Activated CD8-positive, alpha-beta T cell treated with anti-CD3 and anti-CD28 coated beads, Interleukin-2, amount 10 ng/mL, durations not matched to agents 7 days and 5 days (primary cell): ENCODE measurements around the gene MPZL3. TPM values are rescaled to one million over a fixed set of nuclear protein-coding genes. Genes with fewer than 3 reads are reported as not detected.

ENCODE experiments used
- ATAC-seq: fragments of 150-1000 bp; cut with Tn5 transposase; one replicate; pipeline ENCODE4 v1.10.0; 2021; ENCODE audit warnings: moderate library complexity
- CTCF ChIA-PET: fragments of 350-600 bp; sonication (Branson Sonifier 250); formaldehyde crosslinking; loops from one replicate; lab custom pipeline; 2021; ENCODE audit warnings: antibody characterized with exemption; lab: Charles Lee
- POLR2A ChIA-PET: fragments of 350-600 bp; sonication (Branson Sonifier 250); formaldehyde crosslinking; loops from one replicate; lab custom pipeline; 2021; ENCODE audit warnings: antibody characterized with exemption; lab: Charles Lee
- DNase-seq: peaks from one replicate; pipeline ENCODE4 v3.0.0-alpha.2; 2020
- H3K27ac Mint-ChIP-seq: one replicate; pipeline ENCODE4 v1.8.0; 2021; ENCODE audit warnings: mild to moderate bottlenecking, mixed read lengths
- H3K27me3 Mint-ChIP-seq: one replicate; pipeline ENCODE4 v1.8.0; 2021; ENCODE audit warnings: low read depth, mixed read lengths
- H3K36me3 Mint-ChIP-seq: one replicate; pipeline ENCODE4 v1.8.0; 2021; ENCODE audit warnings: low read depth, mixed read lengths
- H3K4me1 Mint-ChIP-seq: one replicate; pipeline ENCODE4 v1.8.0; 2021; ENCODE audit warnings: low read depth, mixed read lengths
- H3K4me3 Mint-ChIP-seq: one replicate; pipeline ENCODE4 v1.8.0; 2021; ENCODE audit warnings: mild to moderate bottlenecking, mixed read lengths
- H3K9me3 Mint-ChIP-seq: one replicate; pipeline ENCODE4 v1.8.0; 2022; ENCODE audit warnings: mixed read lengths; ENCODE audit not compliant: insufficient read depth
- total RNA-seq, 2 experiments: library from RNA; stranded (reverse); gene quantifications; one replicate each; pipeline ENCODE4 v1.2.3, GENCODE V29; 2021

Gene MPZL3
- total RNA-seq, 2 experiments from 2014 or later: 19.6 to 20.0 TPM

GRCh38 chr11:118283756-118284350 lies 31.7 kb upstream of the MPZL3 start:
- POLR2A ChIA-PET: interaction anchor here (0.6 to 2.2 kb wide), 7 partner anchors 12 to 500 kb away, joined by 3 to 7 read pairs (median 5); partner anchors contain the start of genes CD3E and JAML
- H3K27me3 Mint-ChIP-seq: no peaks in the 10 kb centered on the region
- peaks cover 44% of the 10 kb centered on the region for H3K4me1 Mint-ChIP-seq
- peak overlapping the region; percentile 19 for H3K4me3 Mint-ChIP-seq
- peak overlapping the region; percentile 78 for H3K27ac Mint-ChIP-seq
- CTCF ChIA-PET: interaction anchor here (0.9 to 13.3 kb wide), 15 partner anchors 8 to 140 kb away, joined by 3 to 132 read pairs (median 6); partner anchors contain the start of gene MPZL2
- DNase-seq (no peak), ATAC-seq (peak; percentile 63)
- no peaks in the 10 kb centered on the region for H3K9me3 Mint-ChIP-seq
- H3K36me3 Mint-ChIP-seq: no peaks in the 10 kb centered on the region

DNA sequence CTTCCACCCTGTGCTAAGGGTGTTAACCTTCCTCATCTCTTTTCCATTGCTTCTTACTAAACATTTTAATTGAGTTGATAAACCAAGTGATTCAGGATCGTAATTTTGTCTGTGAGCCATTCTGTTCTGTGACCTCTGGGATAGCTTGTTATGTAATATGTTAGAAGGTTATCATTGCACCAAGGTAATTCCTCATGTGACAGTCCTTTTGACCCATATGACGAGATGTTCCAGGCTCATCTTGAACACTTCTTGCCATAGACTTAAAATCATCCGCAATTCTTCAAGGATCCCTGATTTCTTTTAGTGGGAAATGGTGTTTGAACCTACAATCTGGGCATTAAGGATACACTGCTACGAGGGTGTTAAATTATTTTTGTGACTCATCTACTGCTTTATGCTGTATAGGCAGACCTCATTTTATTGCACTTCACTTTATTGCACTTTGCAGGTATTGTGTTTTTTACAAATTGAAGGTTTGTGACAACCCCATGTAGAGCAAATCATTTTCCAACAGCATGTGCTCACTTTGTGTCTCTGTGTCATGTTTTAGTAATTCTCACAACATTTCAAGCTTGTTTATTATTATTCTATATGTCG lies 31.0 kb upstream of the MPZL3 start:
- DNase-seq: no peak
- no peaks in the 10 kb centered on the region for H3K9me3 Mint-ChIP-seq
- CTCF ChIA-PET: interaction anchor here (0.9 to 13.3 kb wide), 13 partner anchors 7 to 139 kb away, joined by 3 to 132 read pairs (median 6); partner anchors contain the start of gene MPZL2
- no peak for ATAC-seq
- H3K27me3 Mint-ChIP-seq: no peaks in the 10 kb centered on the region
- peak overlapping the region; percentile 78 for H3K27ac Mint-ChIP-seq
- POLR2A ChIA-PET: interaction anchor here (0.6 to 2.2 kb wide), 4 partner anchors 12 to 501 kb away, joined by 3 to 7 read pairs (median 4); partner anchors contain the start of gene JAML
- peaks cover 44% of the 10 kb centered on the region for H3K4me1 Mint-ChIP-seq
- H3K4me3 Mint-ChIP-seq: no peak overlapping the region
- H3K36me3 Mint-ChIP-seq: no peaks in the 10 kb centered on the region

GRCh38 chr11:118282606-118283005 lies 30.4 kb upstream of the MPZL3 start:
- Mint-ChIP-seq H3K27me3 (no peaks in the 10 kb centered on the region), H3K27ac (no peak overlapping the region), H3K9me3 (no peaks in the 10 kb centered on the region), H3K4me3 (no peak overlapping the region), H3K4me1 (peaks cover 45% of the 10 kb centered on the region), H3K36me3 (no peaks in the 10 kb centered on the region)
- DNase-seq: no peak
- ATAC-seq: no peak
- ChIA-PET POLR2A (interaction anchor here (1.0 kb wide), 1 partner anchor 42 kb away, joined by 3 read pairs; no protein-coding TSS in a partner anchor), CTCF (interaction anchor here (1.1 to 13.3 kb wide), 6 partner anchors 9 to 84 kb away, joined by 3 to 132 read pairs (median 26); partner anchors contain the start of gene MPZL2)

DNA sequence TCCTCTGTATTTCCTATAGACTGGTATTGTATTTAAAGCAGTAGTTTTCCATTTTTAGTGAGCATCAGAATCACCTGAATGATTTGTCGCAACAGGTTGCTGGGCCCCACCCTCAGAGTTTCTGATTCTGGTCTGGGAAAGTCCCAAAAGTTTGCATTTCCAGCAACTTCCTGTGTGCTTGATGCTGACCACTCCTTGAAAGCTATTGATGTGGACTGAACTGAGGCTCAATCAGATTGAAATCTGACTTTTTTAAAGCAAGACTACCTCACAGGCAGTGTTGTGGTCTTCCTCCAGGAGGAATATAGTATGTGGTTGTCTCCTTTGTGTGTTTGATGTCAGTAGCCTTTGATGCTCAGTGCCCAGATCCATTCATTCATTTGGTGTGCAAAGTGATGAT lies 29.1 kb upstream of the MPZL3 start:
- H3K4me1 Mint-ChIP-seq: peaks cover 56% of the 10 kb centered on the region
- peak overlapping the region; percentile 1 for H3K27ac Mint-ChIP-seq
- H3K9me3 Mint-ChIP-seq: no peaks in the 10 kb centered on the region
- H3K4me3 Mint-ChIP-seq: no peak overlapping the region
- ATAC-seq (peak; percentile 55), DNase-seq (no peak)
- ChIA-PET POLR2A (interaction anchor here (0.5 to 1.1 kb wide), 5 partner anchors 24 to 172 kb away, joined by 3 to 5 read pairs (median 3); partner anchors contain the start of gene MPZL3), CTCF (interaction anchor here (1.1 to 13.3 kb wide), 6 partner anchors 10 to 137 kb away, joined by 4 to 132 read pairs (median 23); partner anchors contain the start of gene MPZL2)
- H3K27me3 Mint-ChIP-seq: no peaks in the 10 kb centered on the region
- no peaks in the 10 kb centered on the region for H3K36me3 Mint-ChIP-seq

- H3K27ac Mint-ChIP-seq: no peak overlapping the region
- peak; percentile 55 for ATAC-seq
- peak; percentile 43 for DNase-seq
- no peaks in the 10 kb centered on the region for H3K36me3 Mint-ChIP-seq
- no peaks in the 10 kb centered on the region for H3K9me3 Mint-ChIP-seq
- H3K4me1 Mint-ChIP-seq: peaks cover 53% of the 10 kb centered on the region
- ChIA-PET CTCF (interaction anchor here (0.8 to 13.3 kb wide), 13 partner anchors 13 to 133 kb away, joined by 3 to 132 read pairs (median 3); partner anchors contain the start of gene MPZL2), POLR2A (interaction anchor here (0.6 to 1.8 kb wide), 4 partner anchors 25 to 720 kb away, joined by 3 to 5 read pairs (median 3); partner anchors contain the start of genes CENATAC and MPZL3)
- H3K4me3 Mint-ChIP-seq: no peak overlapping the region
- no peaks in the 10 kb centered on the region for H3K27me3 Mint-ChIP-seq
Observed at GRCh38 chr11:118277312-118277711, 25.1 kb upstream of the MPZL3 start.

DNA sequence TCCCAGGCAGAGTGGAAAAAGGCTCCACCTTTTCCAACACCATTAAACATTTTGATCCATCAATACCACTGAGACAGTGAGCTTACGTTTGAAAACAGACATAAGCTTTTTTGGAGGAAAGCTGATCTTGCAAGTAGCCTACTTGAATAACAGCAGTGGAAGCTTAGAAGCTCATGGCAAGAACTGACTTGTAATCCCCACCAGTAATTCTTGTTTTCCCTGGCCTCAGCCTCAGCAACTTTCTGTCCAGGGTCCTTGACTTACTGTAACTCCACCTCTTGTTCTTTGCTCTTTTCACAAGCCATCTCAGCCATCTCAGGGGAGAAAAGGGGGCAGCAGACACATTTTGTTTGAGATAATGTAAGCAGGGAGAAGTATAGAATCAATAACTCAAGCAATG lies 24.3 kb upstream of the MPZL3 start:
- DNase-seq (no peak), ATAC-seq (no peak)
- Mint-ChIP-seq H3K9me3 (no peaks in the 10 kb centered on the region), H3K4me3 (no peak overlapping the region), H3K4me1 (peaks cover 45% of the 10 kb centered on the region), H3K36me3 (no peaks in the 10 kb centered on the region), H3K27me3 (no peaks in the 10 kb centered on the region), H3K27ac (no peak overlapping the region)
- ChIA-PET CTCF (interaction anchor here (1.0 to 13.3 kb wide), 12 partner anchors 8 to 78 kb away, joined by 3 to 132 read pairs (median 7); partner anchors contain the start of gene MPZL2), POLR2A (interaction anchor here (1.8 kb wide), 1 partner anchor 62 kb away, joined by 5 read pairs; no protein-coding TSS in a partner anchor)

DNA sequence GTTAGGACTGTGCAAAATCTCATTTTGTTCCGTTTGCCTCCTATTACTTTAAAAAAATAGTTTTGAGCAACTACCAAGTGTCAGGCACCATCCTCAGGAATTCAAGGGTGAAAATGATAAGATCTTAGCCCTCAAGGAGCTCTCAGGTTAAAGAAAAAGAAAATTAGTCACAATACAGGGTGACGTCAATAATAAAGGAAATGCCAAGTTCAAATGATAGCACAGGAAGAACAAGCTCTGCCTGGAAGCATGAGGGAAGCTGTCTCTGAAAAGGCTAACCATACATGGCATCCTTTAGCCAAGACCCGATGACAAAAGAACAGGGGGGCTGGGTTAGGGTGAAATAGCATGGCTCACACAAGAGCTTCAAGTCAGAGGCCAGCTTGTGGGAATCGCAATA lies 23.0 kb upstream of the MPZL3 start:
- H3K9me3 Mint-ChIP-seq: no peaks in the 10 kb centered on the region
- CTCF ChIA-PET: interaction anchor here (0.8 to 13.3 kb wide), 10 partner anchors 10 to 104 kb away, joined by 3 to 132 read pairs (median 4); partner anchors contain the start of genes MPZL2 and MPZL3
- DNase-seq (no peak), ATAC-seq (no peak)
- no peaks in the 10 kb centered on the region for H3K36me3 Mint-ChIP-seq
- H3K27ac Mint-ChIP-seq: peak overlapping the region; percentile 20
- H3K4me1 Mint-ChIP-seq: peaks cover 36% of the 10 kb centered on the region
- no peaks in the 10 kb centered on the region for H3K27me3 Mint-ChIP-seq
- H3K4me3 Mint-ChIP-seq: no peak overlapping the region
- POLR2A ChIA-PET: no interaction called here

GRCh38 chr11:118274186-118274585 lies 22.0 kb upstream of the MPZL3 start:
- POLR2A ChIA-PET: no interaction called here
- peaks cover 33% of the 10 kb centered on the region for H3K4me1 Mint-ChIP-seq
- H3K4me3 Mint-ChIP-seq: no peak overlapping the region
- H3K27ac Mint-ChIP-seq: no peak overlapping the region
- no peaks in the 10 kb centered on the region for H3K36me3 Mint-ChIP-seq
- CTCF ChIA-PET: interaction anchor here (0.8 to 1.3 kb wide), 3 partner anchors 12 to 28 kb away, joined by 3 to 4 read pairs (median 3); no protein-coding TSS in a partner anchor
- ATAC-seq (no peak), DNase-seq (no peak)
- H3K9me3 Mint-ChIP-seq: no peaks in the 10 kb centered on the region
- no peaks in the 10 kb centered on the region for H3K27me3 Mint-ChIP-seq

- no peak overlapping the region for H3K4me3 Mint-ChIP-seq
- no peak for ATAC-seq
- no peak for DNase-seq
- H3K4me1 Mint-ChIP-seq: peaks cover 27% of the 10 kb centered on the region
- H3K27ac Mint-ChIP-seq: no peak overlapping the region
- no peaks in the 10 kb centered on the region for H3K27me3 Mint-ChIP-seq
- H3K9me3 Mint-ChIP-seq: no peaks in the 10 kb centered on the region
- ChIA-PET CTCF (no interaction called here), POLR2A (no interaction called here)
- H3K36me3 Mint-ChIP-seq: no peaks in the 10 kb centered on the region
Observed at GRCh38 chr11:118272001-118272400, 19.8 kb upstream of the MPZL3 start.

DNA sequence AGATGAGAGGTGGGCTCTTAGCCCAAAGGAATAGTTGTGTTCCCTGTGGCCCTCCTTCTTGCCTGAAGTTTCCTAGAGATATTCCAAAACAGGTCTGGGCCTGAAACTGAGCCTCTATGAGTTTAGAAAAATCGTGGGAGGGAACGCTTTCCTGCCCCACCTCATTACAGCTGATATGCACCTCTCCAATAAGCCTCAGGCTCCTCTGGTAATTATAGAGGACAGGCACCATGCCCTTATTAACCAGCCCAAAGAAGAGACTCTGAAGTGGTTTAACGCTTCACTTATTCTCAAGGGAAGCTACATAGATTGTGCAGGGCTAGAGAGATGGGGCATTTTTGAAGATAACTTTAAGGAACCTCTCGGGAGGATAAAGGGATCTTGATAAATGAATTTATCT lies 15.3 kb upstream of the MPZL3 start:
- Mint-ChIP-seq H3K36me3 (peaks cover 6% of the 10 kb centered on the region), H3K27me3 (peaks cover 3% of the 10 kb centered on the region), H3K27ac (no peak overlapping the region), H3K4me1 (peaks cover 34% of the 10 kb centered on the region), H3K4me3 (no peak overlapping the region), H3K9me3 (no peaks in the 10 kb centered on the region)
- DNase-seq (no peak), ATAC-seq (no peak)
- ChIA-PET POLR2A (no interaction called here), CTCF (interaction anchor here (0.9 to 6.2 kb wide), 5 partner anchors 12 to 96 kb away, joined by 3 to 46 read pairs (median 3); no protein-coding TSS in a partner anchor)

GRCh38 chr11:118265954-118266353 lies 13.8 kb upstream of the MPZL3 start:
- POLR2A ChIA-PET: interaction anchor here (0.7 to 1.5 kb wide), 3 partner anchors 19 to 40 kb away, joined by 3 to 5 read pairs (median 4); no protein-coding TSS in a partner anchor
- Mint-ChIP-seq H3K27ac (no peak overlapping the region), H3K4me3 (no peak overlapping the region)

More at GRCh38 chr11:118265954-118266353, 13.8 kb upstream of the MPZL3 start:
- Mint-ChIP-seq H3K9me3 (no peaks in the 10 kb centered on the region), H3K4me1 (peaks cover 48% of the 10 kb centered on the region), H3K27me3 (peaks cover 3% of the 10 kb centered on the region), H3K36me3 (peaks cover 13% of the 10 kb centered on the region)
- CTCF ChIA-PET: interaction anchor here (0.7 to 6.2 kb wide), 8 partner anchors 11 to 121 kb away, joined by 3 to 46 read pairs (median 22); partner anchors contain the start of gene CD3E
- ATAC-seq: no peak
- no peak for DNase-seq
